Ascending aorta (tissue), 2 donors: Measurements from ENCODE around the gene EVC. TPM values are rescaled to one million over a fixed set of nuclear protein-coding genes. Genes with fewer than 3 reads are reported as not detected.

Experiments
- DNase-seq, 2 donors: peaks; one replicate each; pipeline ENCODE4 v3.0.0-alpha.2; 2019; ENCODE audit warnings: low spot score in 2 of 2
- H3K27ac ChIP-seq, 2 donors: fragments of 200-600 bp; sonication (generic); one replicate each; pipeline ENCODE4 v1.5.1; 2016 to 2017; ENCODE audit warnings: mild to moderate bottlenecking in 1 of 2
- H3K27me3 ChIP-seq: fragments of 200-600 bp; sonication (generic); one replicate; pipeline ENCODE4 v1.5.1; 2017
- H3K36me3 ChIP-seq, 2 donors: fragments of 200-600 bp; sonication (generic); one replicate each; pipeline ENCODE4 v1.5.1; 2016
- H3K4me1 ChIP-seq, 2 donors: fragments of 200-600 bp; sonication (generic); one replicate each; pipeline ENCODE4 v1.5.1; 2016 to 2017; ENCODE audit warnings: mild to moderate bottlenecking in 1 of 2
- H3K4me3 ChIP-seq, 2 donors: fragments of 200-600 bp; sonication (generic); one replicate each; pipeline ENCODE4 v1.5.1; 2016 to 2017; ENCODE audit warnings: mild to moderate bottlenecking in 1 of 2
- H3K9me3 ChIP-seq, 2 donors: fragments of 200-600 bp; sonication (generic); one replicate each; pipeline ENCODE4 v1.5.1; 2016
- CTCF ChIP-seq, 3 experiments: fragments of 200-600 bp in 2 of 3; fragments of 450-650 bp in 1 of 3; sonication (generic) in 2 of 3; IDR thresholded peaks; one replicate each; pipeline ENCODE4 v1.5.1; 2016 to 2019; ENCODE audit warnings: antibody characterized with exemption in 3 of 3, mild to moderate bottlenecking in 1 of 3, moderate library complexity in 1 of 3
- intact Hi-C: fragments of 100-400 bp; cut with DNase I; formaldehyde crosslinking; loops from one replicate; pipeline ENCODE4 v1.15.1; 2023
- total RNA-seq: library from RNA; depleted of rRNA; stranded (reverse); fragments of >200 nt; gene quantifications from one replicate; pipeline ENCODE4 v1.1.0, GENCODE V29; 2016

Gene EVC
- total RNA-seq, 1 donor from 2014 or later = 39.3 TPM

- Histone ChIP-seq H3K27me3 (no peaks in the 10 kb centered on the region), H3K9me3 (no peaks in the 10 kb centered on the region), H3K4me3 (no peak overlapping the region), H3K36me3 (peaks cover 22 to 66% of the 10 kb centered on the region in 2 donors), H3K4me1 (no peaks in the 10 kb centered on the region), H3K27ac (no peak overlapping the region)
- DNase-seq = no peak
- TF ChIP-seq CTCF (IDR thresholded peaks at IDR 0.05) = no peak
- intact Hi-C loops = no loop called here
These were observed 105.9 kb downstream of the EVC start for GRCh38 chr4:5816851-5817375.

DNA sequence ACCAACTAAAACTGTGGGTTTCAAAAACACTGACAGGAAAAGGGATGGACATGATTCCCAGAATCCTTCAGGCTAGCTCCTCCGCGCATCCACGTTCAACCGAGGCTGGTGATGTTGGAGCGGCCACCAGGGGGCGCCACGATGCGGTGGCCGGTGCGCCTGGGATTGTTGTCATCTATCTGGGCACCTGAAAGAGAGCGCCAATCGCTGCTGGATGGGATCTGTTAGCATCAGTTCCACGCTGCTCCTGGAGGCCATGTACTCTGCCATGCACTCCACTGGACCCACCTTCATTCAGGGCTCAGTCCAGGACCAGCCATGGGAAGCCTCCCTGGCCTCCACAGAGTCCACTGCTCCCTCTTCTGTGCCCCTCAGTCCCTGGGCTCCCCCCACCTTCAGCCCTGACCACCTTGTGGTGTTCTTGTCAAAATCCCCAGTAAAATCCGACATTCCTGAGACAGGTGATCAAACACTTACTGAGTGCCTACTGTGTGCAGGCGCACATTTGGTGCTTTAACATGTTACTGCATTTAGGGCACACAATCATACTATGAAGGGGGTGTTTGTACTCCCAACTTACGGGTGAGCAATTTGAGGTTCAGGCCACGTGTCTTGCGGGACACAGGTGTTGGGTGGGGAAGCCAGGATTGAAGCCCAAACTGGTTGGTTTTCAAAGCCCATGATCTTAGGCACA is 110.8 kb downstream of the EVC start:
- no peaks in the 10 kb centered on the region for H3K27me3 ChIP-seq
- no peaks in the 10 kb centered on the region for H3K9me3 ChIP-seq
- peaks cover 5 to 39% of the 10 kb centered on the region in 2 donors for H3K36me3 ChIP-seq
- intact Hi-C loops = no loop called here
- H3K4me3 ChIP-seq = no peak overlapping the region
- DNase-seq = no peak
- H3K27ac ChIP-seq = no peak overlapping the region
- peak in 2 of 3 experiments; percentile 49 to 59 for TF ChIP-seq CTCF (IDR thresholded peaks at IDR 0.05)
- H3K4me1 ChIP-seq = no peaks in the 10 kb centered on the region

DNA sequence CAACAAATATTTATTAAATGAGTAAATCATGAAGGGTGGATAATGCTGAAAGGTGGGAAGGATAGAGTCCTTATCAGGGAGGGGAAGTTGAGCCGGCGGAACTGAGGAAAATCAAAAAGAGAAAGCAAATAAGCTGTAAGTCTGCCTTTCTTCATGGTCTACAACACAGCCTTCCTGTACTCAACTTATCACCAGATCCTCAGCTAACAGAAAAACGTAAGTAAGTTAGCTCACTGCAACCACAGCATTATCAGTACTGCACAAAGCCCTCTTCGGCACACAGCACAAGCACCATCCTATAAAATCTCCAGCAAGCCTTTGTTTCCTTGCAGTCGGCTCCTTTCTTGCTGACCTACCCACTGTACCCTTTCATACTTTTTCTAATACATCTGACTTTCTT is 111.6 kb downstream of the EVC start:
- H3K27me3 ChIP-seq = no peaks in the 10 kb centered on the region
- no peaks in the 10 kb centered on the region for H3K9me3 ChIP-seq
- peaks cover 5 to 31% of the 10 kb centered on the region in 2 donors for H3K36me3 ChIP-seq
- H3K4me1 ChIP-seq = no peaks in the 10 kb centered on the region
- no peak overlapping the region for H3K27ac ChIP-seq
- no peak for DNase-seq
- no peak overlapping the region for H3K4me3 ChIP-seq
- intact Hi-C loops = no loop called here
- TF ChIP-seq CTCF (IDR thresholded peaks at IDR 0.05) = no peak

GRCh38 chr4:5823542-5824211 is 112.7 kb downstream of the EVC start:
- Histone ChIP-seq H3K27ac (no peak overlapping the region), H3K9me3 (no peaks in the 10 kb centered on the region), H3K4me3 (no peak overlapping the region), H3K27me3 (no peaks in the 10 kb centered on the region), H3K4me1 (no peaks in the 10 kb centered on the region), H3K36me3 (peaks cover 5 to 24% of the 10 kb centered on the region in 2 donors)
- no peak for TF ChIP-seq CTCF (IDR thresholded peaks at IDR 0.05)
- intact Hi-C loops = no loop called here
- DNase-seq = no peak

DNA sequence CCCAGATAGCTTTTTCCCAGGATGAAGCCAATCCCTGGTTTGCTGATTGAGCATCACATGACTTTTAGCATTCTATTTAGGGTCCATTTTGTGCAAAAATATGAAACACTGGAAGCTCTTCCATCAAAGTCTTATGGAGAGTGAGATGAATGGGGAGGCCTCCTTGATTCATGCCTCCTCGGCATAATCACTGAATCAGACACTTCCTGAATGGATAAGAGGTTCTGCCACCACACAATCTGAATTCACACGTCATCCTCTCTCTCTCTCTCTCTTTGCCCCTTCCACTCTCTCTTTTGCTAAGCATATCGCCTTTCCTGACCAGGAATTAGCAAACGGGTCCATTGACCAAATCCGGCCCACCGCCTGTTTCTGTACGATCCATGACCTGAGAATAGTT is 113.2 kb downstream of the EVC start:
- H3K9me3 ChIP-seq = no peaks in the 10 kb centered on the region
- no peak for TF ChIP-seq CTCF (IDR thresholded peaks at IDR 0.05)
- H3K27ac ChIP-seq = no peak overlapping the region
- DNase-seq = no peak
- H3K27me3 ChIP-seq = no peaks in the 10 kb centered on the region
- H3K36me3 ChIP-seq = peaks cover 5 to 23% of the 10 kb centered on the region in 2 donors
- no peak overlapping the region for H3K4me3 ChIP-seq
- no peaks in the 10 kb centered on the region for H3K4me1 ChIP-seq
- intact Hi-C loops = no loop called here
